Heart left ventricle (tissue), 13 donors: Measurements from ENCODE around the gene PTPDC1.

ENCODE experiments used
- POLR2A ChIP-seq, 2 donors: fragments of 450-650 bp; IDR thresholded peaks; one replicate each; pipeline ENCODE4 v1.6.1; 2017; ENCODE audit warnings: antibody characterized with exemption in 2 of 2, mild to moderate bottlenecking in 2 of 2, moderate library complexity in 2 of 2
- TF ChIP-seq, protein P1 (sequence below), 12 donors: fragments of 200-600 bp; sonication (generic) in 4 of 12; IDR thresholded peaks; one replicate each; pipeline versions ENCODE4 v1.5.0 to v1.8.0; 2018 to 2022; ENCODE audit warnings: antibody characterized with exemption in 12 of 12, mild to moderate bottlenecking in 5 of 12
- donor health status: ischemic (EF 13 %, LVEDD 7.1; RV severe dilation, severe dysfunction).
- donor health status: DM: no; HTN: yes; CAD: no.
- donor health status: DM: no; HTN: no; CAD: no.
- donor health status: ischemic (EF 25% LVEDD 6.9; RV normal size, moderate dysfunction).
- donor health status: ischemic (EF 25% LVEDD 5.7; RV mildly dilated, moderate dysfunction).
- donor health status: ischemic (EF 35%, LVEDD 5.7; RV mildly dilated, moderate dysfunction).
- donor health status: nonischemic (EF 11% LVEDD 7.7; RV severe dilation, severe dysfunction).
- donor health status: DM: yes; HTN: yes; CAD: no.
- donor health status: PGD.
- donor health status: ischemic (EF 29% LVEDD 5.4; RV normal size, mild dysfunction).
- donor health status: nonischemic (EF 23%, LVEDD 6.1; RV moderate dilation, normal function).

DNA sequence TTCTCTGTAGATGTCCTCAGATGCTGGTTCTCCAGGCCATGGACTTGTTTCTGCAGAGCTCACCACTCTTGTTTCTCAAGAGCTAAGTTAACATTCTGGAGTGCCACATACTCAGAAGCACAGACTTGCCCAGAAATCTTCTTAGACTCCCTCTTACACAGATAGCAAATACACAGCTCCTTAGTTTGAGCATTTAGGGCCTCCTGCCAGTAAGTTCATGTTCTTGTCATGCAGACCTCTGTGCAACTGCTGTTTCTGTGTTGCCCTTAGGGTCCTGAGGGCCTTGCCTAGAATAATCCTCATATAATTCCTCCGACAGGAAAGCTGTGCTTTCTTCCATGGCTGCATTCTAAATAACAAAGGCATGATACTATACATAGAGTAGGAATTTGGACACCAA, 1.3 kb upstream of the PTPDC1 start:
- TF ChIP-seq, protein P1, sequence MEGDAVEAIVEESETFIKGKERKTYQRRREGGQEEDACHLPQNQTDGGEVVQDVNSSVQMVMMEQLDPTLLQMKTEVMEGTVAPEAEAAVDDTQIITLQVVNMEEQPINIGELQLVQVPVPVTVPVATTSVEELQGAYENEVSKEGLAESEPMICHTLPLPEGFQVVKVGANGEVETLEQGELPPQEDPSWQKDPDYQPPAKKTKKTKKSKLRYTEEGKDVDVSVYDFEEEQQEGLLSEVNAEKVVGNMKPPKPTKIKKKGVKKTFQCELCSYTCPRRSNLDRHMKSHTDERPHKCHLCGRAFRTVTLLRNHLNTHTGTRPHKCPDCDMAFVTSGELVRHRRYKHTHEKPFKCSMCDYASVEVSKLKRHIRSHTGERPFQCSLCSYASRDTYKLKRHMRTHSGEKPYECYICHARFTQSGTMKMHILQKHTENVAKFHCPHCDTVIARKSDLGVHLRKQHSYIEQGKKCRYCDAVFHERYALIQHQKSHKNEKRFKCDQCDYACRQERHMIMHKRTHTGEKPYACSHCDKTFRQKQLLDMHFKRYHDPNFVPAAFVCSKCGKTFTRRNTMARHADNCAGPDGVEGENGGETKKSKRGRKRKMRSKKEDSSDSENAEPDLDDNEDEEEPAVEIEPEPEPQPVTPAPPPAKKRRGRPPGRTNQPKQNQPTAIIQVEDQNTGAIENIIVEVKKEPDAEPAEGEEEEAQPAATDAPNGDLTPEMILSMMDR (IDR thresholded peaks at IDR 0.05), result no peak
- TF ChIP-seq POLR2A (IDR thresholded peaks at IDR 0.05), result no peak
